ENCODE results near the gene TMEM156.

Gene TMEM156

DNA sequence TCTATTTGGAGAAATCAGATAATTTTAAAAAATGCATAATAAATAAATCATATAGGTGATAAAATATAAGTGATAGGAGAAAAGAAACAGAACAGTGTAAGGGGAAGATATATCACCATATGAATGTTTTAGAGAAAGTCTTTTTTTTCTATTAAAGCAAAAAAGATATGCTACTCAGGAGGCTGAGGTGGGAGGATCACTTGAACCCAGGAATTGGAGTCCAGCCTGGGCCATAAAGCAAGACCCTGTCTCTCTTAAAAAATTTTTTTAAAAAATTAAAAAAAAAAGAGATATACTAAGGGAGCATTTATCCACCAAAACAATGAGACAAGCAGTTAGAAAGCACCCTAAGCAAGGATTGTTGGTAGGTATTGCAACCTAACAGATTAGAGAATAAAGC lies 6.1 kb downstream of the TMEM156 start:
- no peak for TF ChIP-seq EZH2phosphoT487 (conservative IDR thresholded peaks at IDR 0.05; ENCODE audit: low read length)
- TF ChIP-seq, protein P1, sequence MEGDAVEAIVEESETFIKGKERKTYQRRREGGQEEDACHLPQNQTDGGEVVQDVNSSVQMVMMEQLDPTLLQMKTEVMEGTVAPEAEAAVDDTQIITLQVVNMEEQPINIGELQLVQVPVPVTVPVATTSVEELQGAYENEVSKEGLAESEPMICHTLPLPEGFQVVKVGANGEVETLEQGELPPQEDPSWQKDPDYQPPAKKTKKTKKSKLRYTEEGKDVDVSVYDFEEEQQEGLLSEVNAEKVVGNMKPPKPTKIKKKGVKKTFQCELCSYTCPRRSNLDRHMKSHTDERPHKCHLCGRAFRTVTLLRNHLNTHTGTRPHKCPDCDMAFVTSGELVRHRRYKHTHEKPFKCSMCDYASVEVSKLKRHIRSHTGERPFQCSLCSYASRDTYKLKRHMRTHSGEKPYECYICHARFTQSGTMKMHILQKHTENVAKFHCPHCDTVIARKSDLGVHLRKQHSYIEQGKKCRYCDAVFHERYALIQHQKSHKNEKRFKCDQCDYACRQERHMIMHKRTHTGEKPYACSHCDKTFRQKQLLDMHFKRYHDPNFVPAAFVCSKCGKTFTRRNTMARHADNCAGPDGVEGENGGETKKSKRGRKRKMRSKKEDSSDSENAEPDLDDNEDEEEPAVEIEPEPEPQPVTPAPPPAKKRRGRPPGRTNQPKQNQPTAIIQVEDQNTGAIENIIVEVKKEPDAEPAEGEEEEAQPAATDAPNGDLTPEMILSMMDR (IDR thresholded peaks at IDR 0.05; ENCODE audit: insufficient read depth, low read length, poor library complexity, severe bottlenecking): no peak
- H3K9ac ChIP-seq (ENCODE audit: low read length): no peak overlapping the region
- H3K27ac ChIP-seq (ENCODE audit: low read depth, low read length): peak overlapping the region; percentile 84
- H3K36me3 ChIP-seq (ENCODE audit: low read length): peaks cover 33% of the 10 kb centered on the region
- no peak overlapping the region for H2AFZ ChIP-seq (ENCODE audit: low read depth, low read length, severe bottlenecking)
- no peak overlapping the region for H3K4me3 ChIP-seq (ENCODE audit: insufficient read depth, low read length, poor library complexity, severe bottlenecking)
- H3K9me3 ChIP-seq (ENCODE audit: insufficient read depth, low read length): no peaks in the 10 kb centered on the region; the same call in 1 of the 2 replicates
- no peaks in the 10 kb centered on the region for H4K20me1 ChIP-seq (ENCODE audit: low read depth, low read length)
- no peaks in the 10 kb centered on the region for H3K27me3 ChIP-seq (ENCODE audit: low read length)
- H3K9me2 ChIP-seq (replicated peaks; ENCODE audit: insufficient read depth, low read length): no peaks in the 10 kb centered on the region
- peaks cover 44% of the 10 kb centered on the region for H3F3A ChIP-seq (ENCODE audit: insufficient read depth)
- H3K79me2 ChIP-seq (ENCODE audit: insufficient read depth, low read length): peaks cover 98% of the 10 kb centered on the region
- H3K4me2 ChIP-seq (ENCODE audit: low read depth, low read length, poor library complexity, severe bottlenecking): peak overlapping the region; percentile 99

DNA sequence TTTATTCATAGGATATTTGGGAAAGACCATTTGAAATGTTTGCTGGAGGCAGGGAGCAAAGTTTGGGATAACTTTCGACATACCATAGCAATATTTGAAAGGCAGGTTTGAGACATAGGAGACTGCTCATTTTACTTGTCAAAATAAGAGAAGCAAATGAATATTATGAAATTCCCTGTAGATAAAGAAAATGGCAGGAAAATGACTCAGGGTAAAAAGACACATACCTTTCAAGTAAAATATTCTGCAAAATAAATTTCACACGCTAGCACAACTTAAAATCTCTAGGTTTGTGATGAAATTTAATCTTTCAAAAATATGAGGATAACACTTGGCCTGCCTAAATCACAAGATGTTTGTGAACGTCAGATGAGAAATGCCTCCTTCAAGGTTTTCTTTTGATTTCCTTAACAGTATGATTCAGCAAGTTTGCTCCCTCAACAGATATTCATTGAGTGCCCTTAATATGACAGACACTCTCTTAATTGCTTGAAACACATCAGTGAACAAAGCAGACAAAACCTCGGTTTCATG lies 6.6 kb downstream of the TMEM156 start:
- H3K79me2 ChIP-seq (ENCODE audit: insufficient read depth, low read length): peaks cover 98% of the 10 kb centered on the region
- no peaks in the 10 kb centered on the region; the same call in 1 of the 2 replicates for H3K9me3 ChIP-seq (ENCODE audit: insufficient read depth, low read length)
- H3K9ac ChIP-seq (ENCODE audit: low read length): no peak overlapping the region
- H3K4me3 ChIP-seq (ENCODE audit: insufficient read depth, low read length, poor library complexity, severe bottlenecking): no peak overlapping the region
- H3K36me3 ChIP-seq (ENCODE audit: low read length): peaks cover 33% of the 10 kb centered on the region
- H3K27ac ChIP-seq (ENCODE audit: low read depth, low read length): peak overlapping the region; percentile 84
- no peaks in the 10 kb centered on the region for H3K9me2 ChIP-seq (replicated peaks; ENCODE audit: insufficient read depth, low read length)
- H4K20me1 ChIP-seq (ENCODE audit: low read depth, low read length): no peaks in the 10 kb centered on the region
- no peaks in the 10 kb centered on the region for H3K27me3 ChIP-seq (ENCODE audit: low read length)
- H3F3A ChIP-seq (ENCODE audit: insufficient read depth): peaks cover 40% of the 10 kb centered on the region
- H3K4me2 ChIP-seq (ENCODE audit: low read depth, low read length, poor library complexity, severe bottlenecking): peak overlapping the region; percentile 99
- TF ChIP-seq EZH2phosphoT487 (conservative IDR thresholded peaks at IDR 0.05; ENCODE audit: low read length): no peak
- TF ChIP-seq, protein P1 (IDR thresholded peaks at IDR 0.05; ENCODE audit: insufficient read depth, low read length, poor library complexity, severe bottlenecking): no peak
- no peak overlapping the region for H2AFZ ChIP-seq (ENCODE audit: low read depth, low read length, severe bottlenecking)

DNA sequence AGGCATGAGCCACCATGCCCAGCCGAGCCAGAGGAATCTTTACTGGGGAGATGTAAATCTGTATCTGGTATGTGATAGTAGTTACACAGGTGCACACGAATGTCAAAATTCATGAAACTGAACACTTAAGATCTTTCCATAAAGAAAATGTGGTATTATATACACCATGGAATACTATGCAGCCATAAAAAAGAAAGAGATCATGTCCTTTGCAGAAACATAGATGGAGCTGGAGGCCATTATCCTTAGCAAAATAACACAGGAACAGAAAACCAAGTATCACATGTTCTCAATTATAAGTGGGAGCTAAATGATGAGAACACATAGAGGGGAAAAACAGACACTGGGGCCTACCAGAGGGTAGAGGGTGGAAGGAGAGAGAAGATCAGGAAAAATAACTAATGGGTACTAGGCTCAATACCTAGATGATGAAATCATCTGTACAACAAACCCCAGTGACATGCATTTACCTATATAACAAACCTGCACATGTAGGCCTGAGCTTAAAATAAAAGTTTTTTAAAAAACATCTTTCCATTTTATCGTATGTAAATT lies 7.8 kb downstream of the TMEM156 start:
- Histone ChIP-seq H3K79me2 (ENCODE audit: insufficient read depth, low read length) (peaks cover 100% of the 10 kb centered on the region), H4K20me1 (ENCODE audit: low read depth, low read length) (no peaks in the 10 kb centered on the region), H3K9me3 (ENCODE audit: insufficient read depth, low read length) (no peaks in the 10 kb centered on the region; the same call in 1 of the 2 replicates), H3K9ac (ENCODE audit: low read length) (no peak overlapping the region), H3K27me3 (ENCODE audit: low read length) (no peaks in the 10 kb centered on the region), H2AFZ (ENCODE audit: low read depth, low read length, severe bottlenecking) (no peak overlapping the region), H3K4me3 (ENCODE audit: insufficient read depth, low read length, poor library complexity, severe bottlenecking) (no peak overlapping the region), H3K4me2 (ENCODE audit: low read depth, low read length, poor library complexity, severe bottlenecking) (no peak overlapping the region), H3K36me3 (ENCODE audit: low read length) (peaks cover 39% of the 10 kb centered on the region), H3F3A (ENCODE audit: insufficient read depth) (peaks cover 37% of the 10 kb centered on the region), H3K27ac (ENCODE audit: low read depth, low read length) (no peak overlapping the region), H3K9me2 (replicated peaks; ENCODE audit: insufficient read depth, low read length) (no peaks in the 10 kb centered on the region)
- TF ChIP-seq, protein P1 (IDR thresholded peaks at IDR 0.05; ENCODE audit: insufficient read depth, low read length, poor library complexity, severe bottlenecking): no peak
- TF ChIP-seq EZH2phosphoT487 (conservative IDR thresholded peaks at IDR 0.05; ENCODE audit: low read length): no peak

Measured in SU-DHL-6 (cell line).